Skeletal muscle satellite cell (primary cell): Measurements from ENCODE around the gene MMP24.
A peak's percentile ranks its signal among the peaks of the same experiment; 100 is the strongest.

ENCODE experiments used
- H3K27me3 ChIP-seq: 2 replicates; pipeline ENCODE4 v1.7.0; 2013; ENCODE audit warnings: low read length; ENCODE audit not compliant: control insufficient read depth, insufficient read depth
- H3K36me3 ChIP-seq: 2 replicates; pipeline ENCODE4 v1.7.0; 2013; ENCODE audit warnings: mild to moderate bottlenecking, control low read depth, low read length; ENCODE audit not compliant: insufficient read depth
- H3K4me1 ChIP-seq: 2 replicates; pipeline ENCODE4 v1.7.0; 2013; ENCODE audit warnings: low read length; ENCODE audit not compliant: control insufficient read depth, insufficient read depth
- H3K4me2 ChIP-seq: 2 replicates; pipeline ENCODE4 v1.7.0; 2013; ENCODE audit warnings: mild to moderate bottlenecking, low read length
- H3K4me3 ChIP-seq: 2 replicates; pipeline ENCODE4 v1.7.0; 2013; ENCODE audit warnings: low read length
- H3K9ac ChIP-seq: 2 replicates; pipeline ENCODE4 v1.7.0; 2013; ENCODE audit warnings: mild to moderate bottlenecking, low read depth, low read length, moderate library complexity
- H3K9me3 ChIP-seq: replicated peaks from 2 replicates; pipeline ENCODE4 v1.7.0; 2013; ENCODE audit warnings: mild to moderate bottlenecking, control low read depth, low read length

Gene MMP24

DNA sequence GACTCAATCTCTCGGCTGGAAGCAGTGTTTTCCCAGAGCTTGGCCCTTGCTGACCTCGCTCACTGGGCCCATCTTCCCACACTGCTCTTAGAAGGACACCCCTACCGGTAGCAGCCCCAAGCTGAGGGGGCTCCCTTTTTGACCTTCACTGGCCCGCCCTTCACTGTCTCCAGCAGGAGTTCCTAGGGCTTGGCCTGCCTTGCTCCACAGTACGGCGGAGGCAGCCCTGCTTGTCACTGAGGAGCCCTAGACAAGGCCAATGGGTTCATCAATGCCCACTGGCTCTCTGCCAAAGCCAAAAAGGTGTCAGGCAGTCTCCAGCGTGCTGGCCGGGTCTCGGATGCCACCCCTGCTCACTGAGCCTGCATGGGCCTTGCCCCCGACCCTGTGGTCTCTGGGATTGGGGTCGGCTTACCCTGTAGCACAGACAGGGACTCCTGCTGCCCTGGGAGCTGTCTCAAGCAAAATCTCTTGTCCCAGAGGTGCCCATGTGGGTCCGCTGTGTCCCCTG is 49.3 kb downstream of the MMP24 start:
- H3K4me2 ChIP-seq = no peak overlapping the region
- H3K4me1 ChIP-seq = peaks cover 24% of the 10 kb centered on the region
- H3K9me3 ChIP-seq = no peaks in the 10 kb centered on the region
- peaks cover 62% of the 10 kb centered on the region for H3K36me3 ChIP-seq
- H3K9ac ChIP-seq = no peak overlapping the region
- H3K4me3 ChIP-seq = no peak overlapping the region
- H3K27me3 ChIP-seq = no peaks in the 10 kb centered on the region

DNA sequence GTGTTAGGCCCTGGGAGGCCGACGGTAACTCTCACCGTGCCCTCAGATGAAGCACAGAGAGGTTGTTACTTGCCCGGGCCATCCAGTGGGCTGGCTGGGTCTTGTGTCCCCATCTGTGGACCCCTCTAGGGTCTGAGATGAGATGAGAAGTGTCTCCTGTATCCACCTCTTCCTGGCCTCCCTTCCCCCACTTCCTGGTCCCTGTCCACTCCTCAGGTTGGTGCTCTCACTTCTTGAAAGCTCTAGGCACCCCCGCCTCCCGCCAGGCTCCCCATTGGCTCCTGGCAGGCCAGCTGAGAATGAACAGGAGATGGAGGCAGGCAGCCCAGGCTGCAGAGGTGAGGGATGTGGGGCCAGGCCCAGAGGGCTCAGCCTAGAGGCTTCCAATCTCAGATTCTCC is 49.9 kb downstream of the MMP24 start:
- peak overlapping the region; percentile 74 for H3K4me3 ChIP-seq

DNA sequence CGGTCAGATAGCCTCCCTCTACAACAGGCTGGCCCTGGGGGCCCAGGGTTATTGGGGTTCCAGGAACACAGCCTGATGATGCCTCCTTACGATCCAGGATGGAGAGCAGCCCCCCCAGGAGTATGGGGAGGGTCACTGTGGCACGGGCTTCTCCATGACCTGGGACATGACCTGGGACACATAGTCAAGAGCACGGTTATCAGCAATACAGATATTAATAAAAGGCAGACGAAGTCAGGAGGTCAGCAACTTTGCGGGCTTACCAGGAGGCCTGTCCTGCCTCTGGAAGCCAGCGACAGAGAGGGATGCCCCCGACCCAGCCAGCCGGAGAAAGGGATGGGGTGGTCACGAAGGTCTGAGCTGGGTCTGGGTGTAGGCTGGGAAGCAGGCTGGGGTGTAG is 50.6 kb downstream of the MMP24 start:
- peaks cover 69% of the 10 kb centered on the region for H3K36me3 ChIP-seq
- peak overlapping the region; percentile 96 for H3K4me2 ChIP-seq
- no peaks in the 10 kb centered on the region for H3K9me3 ChIP-seq
- H3K27me3 ChIP-seq = no peaks in the 10 kb centered on the region
- peaks cover 24% of the 10 kb centered on the region for H3K4me1 ChIP-seq
- peak overlapping the region; percentile 92 for H3K9ac ChIP-seq
- H3K4me3 ChIP-seq = peak overlapping the region; percentile 74

More for the DNA sequence above, 49.9 kb downstream of the MMP24 start:
- H3K4me2 ChIP-seq = peak overlapping the region; percentile 96
- H3K36me3 ChIP-seq = peaks cover 64% of the 10 kb centered on the region
- H3K4me1 ChIP-seq = peaks cover 24% of the 10 kb centered on the region
- H3K27me3 ChIP-seq = no peaks in the 10 kb centered on the region
- peak overlapping the region; percentile 92 for H3K9ac ChIP-seq
- H3K9me3 ChIP-seq = no peaks in the 10 kb centered on the region

DNA sequence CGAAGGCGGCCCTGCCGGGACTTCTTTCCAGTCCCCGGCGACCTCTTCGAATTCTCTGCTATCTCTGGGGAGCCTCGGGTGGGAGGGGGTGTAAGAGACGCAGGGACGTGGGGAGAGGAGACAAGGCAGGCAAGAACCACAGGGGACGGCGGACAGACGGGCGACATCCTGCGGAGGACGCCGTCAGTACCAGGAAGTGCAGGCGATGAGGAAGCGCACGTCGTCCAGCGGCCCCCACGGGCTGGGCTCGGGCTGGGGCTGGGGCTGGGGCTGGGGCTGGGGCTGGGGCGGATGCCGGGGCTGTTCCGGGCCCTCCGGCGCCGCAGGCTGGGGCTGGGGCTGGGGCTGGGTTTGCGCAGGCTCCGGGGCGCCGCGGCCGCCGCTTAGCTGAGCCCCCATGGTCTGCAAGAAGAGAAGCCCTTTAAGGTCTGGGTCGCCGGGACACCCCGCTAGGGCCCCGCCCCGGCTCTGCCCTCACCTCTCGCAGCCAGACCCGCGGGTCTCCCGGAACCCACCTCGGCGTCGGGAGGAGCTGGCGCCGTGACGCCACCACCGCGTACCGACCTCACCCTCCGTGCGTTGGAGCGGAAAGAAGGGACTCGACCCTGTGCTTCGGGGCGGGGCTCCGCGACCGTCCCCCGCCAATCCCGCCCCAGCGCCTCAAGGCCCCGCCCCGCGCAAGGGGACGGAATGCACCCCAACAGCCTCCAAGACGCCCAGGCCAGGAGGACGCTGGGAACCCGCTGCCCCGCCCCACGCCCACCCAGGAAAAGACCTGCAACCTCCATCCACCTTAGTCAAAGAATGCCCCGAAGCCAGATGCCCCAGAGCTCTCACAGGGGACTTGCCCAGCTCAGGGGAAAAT is 51.3 kb downstream of the MMP24 start, which contains the start of gene MMP24OS:
Gene MMP24OS (minus strand): TSS at position 592 of the 865 bp plus-strand sequence. CDS start 193 bp downstream, at position 399.
- Histone ChIP-seq H3K9me3 (no peaks in the 10 kb centered on the region), H3K27me3 (no peaks in the 10 kb centered on the region), H3K9ac (peak within 1 kb of the TSS; percentile 92), H3K4me2 (peak within 1 kb of the TSS; percentile 96), H3K4me1 (peaks cover 27% of the 10 kb centered on the region), H3K4me3 (peak within 1 kb of the TSS; percentile 74), H3K36me3 (peaks cover 74% of the 10 kb centered on the region)

DNA sequence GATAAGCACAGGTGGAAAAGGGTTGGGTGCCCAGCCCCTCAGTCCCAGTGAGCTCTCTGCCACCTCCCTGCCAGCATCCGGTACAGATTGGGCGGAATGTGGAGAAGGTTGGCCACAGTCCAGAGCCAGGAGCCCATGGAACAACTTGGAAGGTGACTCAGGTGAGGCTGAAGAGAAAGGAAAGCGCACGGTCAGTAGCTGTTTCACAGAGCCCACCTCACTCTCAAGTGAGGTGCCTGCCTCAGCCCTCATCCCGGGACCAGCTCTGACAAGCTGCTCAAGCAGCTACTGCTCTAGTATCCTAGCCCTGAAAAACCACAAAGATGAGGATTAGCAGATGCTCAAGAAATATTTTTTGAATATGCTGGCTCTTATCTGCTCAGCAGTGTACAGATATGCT is 52.5 kb downstream of the MMP24 start:
- no peak overlapping the region for H3K4me3 ChIP-seq
- no peak overlapping the region for H3K4me2 ChIP-seq
- H3K9me3 ChIP-seq = no peaks in the 10 kb centered on the region
- peaks cover 36% of the 10 kb centered on the region for H3K4me1 ChIP-seq
- peaks cover 73% of the 10 kb centered on the region for H3K36me3 ChIP-seq
- no peaks in the 10 kb centered on the region for H3K27me3 ChIP-seq
- H3K9ac ChIP-seq = no peak overlapping the region

DNA sequence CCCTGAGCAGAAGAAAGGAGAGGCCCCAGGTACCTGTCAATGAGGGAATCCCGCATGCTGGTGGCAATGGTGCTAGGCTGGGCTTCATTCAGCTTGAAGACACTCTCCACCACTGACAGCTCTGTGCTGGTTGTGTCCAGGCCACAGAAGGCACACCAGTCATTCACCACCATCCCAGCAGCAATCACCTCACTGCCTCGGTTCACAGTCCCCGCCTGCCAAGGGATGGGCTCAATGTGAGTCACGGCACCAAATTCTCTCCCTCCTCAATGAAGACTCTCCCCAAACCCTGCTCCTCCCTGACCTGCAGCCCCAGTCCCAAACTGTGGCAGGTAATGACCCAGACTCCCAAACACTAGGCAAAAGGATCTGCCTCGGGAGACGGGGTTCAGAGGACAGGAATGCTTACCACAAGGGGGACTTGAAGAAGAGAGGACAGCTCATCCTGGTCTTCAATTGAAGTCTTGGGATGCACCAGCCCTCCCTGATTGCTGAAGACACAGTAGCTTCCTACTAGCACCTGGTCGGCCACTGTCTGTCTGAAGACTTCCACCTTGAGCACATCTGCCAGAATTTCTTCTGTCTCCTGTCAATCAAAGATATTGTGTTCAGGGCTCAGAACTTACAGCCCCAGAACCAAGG is 53.2 kb downstream of the MMP24 start:
- H3K9me3 ChIP-seq = no peaks in the 10 kb centered on the region
- no peaks in the 10 kb centered on the region for H3K27me3 ChIP-seq
- H3K4me2 ChIP-seq = no peak overlapping the region
- H3K9ac ChIP-seq = no peak overlapping the region
- H3K4me1 ChIP-seq = peaks cover 36% of the 10 kb centered on the region
- H3K4me3 ChIP-seq = no peak overlapping the region
- peaks cover 72% of the 10 kb centered on the region for H3K36me3 ChIP-seq

DNA sequence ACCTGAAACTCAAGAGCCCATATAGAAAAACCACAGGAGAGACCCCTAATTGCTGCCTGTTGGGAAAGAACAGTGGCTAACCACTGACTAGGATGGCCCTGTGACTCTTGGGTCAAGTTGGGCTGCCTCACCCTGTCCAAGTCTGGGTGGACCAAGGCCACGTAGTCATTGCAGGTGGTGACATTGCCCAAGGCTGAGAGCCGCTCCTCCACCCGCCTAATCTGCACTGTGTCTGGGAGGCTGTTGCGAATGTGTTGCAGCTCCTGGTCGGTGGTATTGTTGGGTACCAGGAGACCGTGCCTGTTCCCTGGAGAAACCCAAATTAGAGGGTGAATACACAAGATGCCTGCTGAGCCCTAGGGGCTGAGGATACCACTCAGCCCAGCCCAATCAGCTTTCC is 54.0 kb downstream of the MMP24 start:
- no peaks in the 10 kb centered on the region for H3K27me3 ChIP-seq
- peaks cover 42% of the 10 kb centered on the region for H3K4me1 ChIP-seq
- H3K9me3 ChIP-seq = no peaks in the 10 kb centered on the region
- H3K4me3 ChIP-seq = no peak overlapping the region
- peaks cover 63% of the 10 kb centered on the region for H3K36me3 ChIP-seq
- H3K4me2 ChIP-seq = no peak overlapping the region
- H3K9ac ChIP-seq = no peak overlapping the region

DNA sequence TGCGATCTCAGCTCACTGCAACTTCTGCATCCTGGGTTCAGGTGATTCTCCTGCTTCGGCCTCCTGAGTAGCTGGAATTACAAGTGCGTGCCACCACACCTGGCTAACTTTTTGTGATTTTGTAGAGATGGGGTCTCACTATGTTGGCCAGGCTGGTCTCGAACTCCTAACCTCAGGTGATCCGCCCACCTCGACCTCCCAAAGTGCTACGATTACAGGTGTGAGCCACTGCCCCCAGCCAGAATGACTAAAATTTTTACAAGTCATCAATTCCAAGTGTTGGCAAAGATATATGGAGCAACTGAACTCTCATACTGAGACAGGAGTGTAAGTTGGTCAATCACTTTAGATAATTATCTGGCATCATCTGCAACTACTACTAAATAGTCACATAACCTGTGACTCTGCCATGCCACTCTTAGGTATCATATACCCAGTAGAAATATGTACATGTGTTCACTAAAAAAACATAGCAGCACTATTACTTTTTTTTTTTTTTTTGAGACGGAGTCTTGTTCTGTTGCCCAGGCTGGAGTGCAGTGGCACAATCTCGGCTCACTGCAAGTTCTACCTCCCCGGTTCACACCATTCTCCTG is 55.1 kb downstream of the MMP24 start:
- H3K9ac ChIP-seq = no peak overlapping the region
- no peaks in the 10 kb centered on the region for H3K9me3 ChIP-seq
- H3K4me1 ChIP-seq = peaks cover 39% of the 10 kb centered on the region
- no peak overlapping the region for H3K4me3 ChIP-seq
- H3K27me3 ChIP-seq = no peaks in the 10 kb centered on the region
- H3K36me3 ChIP-seq = peaks cover 54% of the 10 kb centered on the region
- no peak overlapping the region for H3K4me2 ChIP-seq

DNA sequence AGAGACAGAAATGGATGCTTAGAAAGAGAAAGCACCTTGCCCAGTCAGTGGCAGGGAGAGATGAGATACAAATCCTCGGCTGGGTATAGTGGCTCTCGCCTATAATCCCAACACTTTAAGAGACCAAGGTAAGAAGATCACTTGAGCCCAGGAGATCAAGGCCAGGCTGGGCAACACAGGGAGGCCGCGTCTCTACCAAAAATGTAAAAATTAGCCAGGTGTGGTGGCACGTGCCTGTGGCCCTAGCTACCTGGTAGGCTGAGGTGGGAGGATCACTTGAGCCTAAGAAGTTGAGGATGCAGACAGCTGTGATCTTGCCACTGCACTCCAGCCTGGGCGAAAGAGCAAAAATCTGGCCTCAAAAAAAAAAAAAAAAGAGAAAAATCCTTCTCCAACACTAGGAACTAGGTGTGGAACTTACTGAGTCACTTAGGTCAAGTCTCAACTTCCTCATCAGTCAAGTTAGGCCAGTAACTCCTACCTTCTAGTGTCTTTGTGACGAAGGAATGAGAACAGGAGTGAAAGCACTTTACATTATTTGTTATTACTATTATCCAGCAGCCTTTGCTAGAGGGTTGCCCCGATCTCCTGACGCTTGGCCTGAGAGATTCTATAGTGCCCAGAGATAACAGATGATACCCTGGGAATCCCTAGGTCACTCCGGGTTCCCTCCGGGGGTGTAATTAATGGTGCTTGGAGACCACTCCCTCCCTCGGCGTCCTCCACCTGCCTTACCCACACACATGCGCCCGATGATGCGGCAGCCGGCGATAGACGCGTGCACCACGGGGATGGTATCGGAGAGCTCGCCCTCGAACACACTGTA is 57.2 kb downstream of the MMP24 start:
- Histone ChIP-seq H3K36me3 (peaks cover 40% of the 10 kb centered on the region), H3K4me1 (peaks cover 26% of the 10 kb centered on the region), H3K27me3 (no peaks in the 10 kb centered on the region), H3K9me3 (no peaks in the 10 kb centered on the region), H3K9ac (peak overlapping the region; percentile 97), H3K4me2 (peak overlapping the region; percentile 96), H3K4me3 (peak overlapping the region; percentile 83)

DNA sequence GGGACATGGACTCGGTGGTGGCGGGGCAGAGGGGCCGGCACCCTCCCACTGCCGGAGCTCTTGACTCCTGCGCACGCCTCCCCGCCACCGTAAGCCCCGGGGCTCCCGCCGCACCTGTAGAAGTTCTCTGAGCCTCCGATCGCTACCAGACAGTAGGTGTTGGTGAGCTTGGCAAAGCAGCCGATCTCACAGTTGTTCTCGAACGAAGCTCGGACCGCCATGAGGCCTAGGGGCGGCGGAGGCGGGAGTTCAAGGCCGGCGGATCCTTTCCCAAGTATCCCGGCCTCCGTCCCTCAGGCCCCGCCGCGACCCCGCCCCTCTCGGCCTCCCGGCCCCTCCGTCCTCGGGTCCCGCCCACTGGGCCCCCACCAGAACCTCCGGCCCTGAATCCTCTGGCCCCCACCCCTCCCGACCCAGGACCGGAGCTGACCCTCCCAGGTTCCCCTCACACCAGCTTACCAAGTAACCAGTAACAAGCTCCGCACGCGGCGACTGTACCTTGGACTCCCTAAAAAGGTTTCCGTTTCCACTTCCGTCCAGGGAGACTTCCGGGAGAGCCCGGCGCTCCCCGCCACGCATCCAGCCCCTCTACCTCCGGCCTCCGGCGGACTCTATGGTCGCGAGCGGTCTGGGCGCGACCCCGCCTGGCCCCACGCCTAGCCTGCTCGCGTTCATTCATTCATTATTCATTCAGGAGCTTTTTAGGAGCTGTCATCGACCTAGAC is 57.9 kb downstream of the MMP24 start, which contains the start of gene EIF6:
Gene EIF6 (minus strand): TSS at position 506 of the 725 bp plus-strand sequence. CDS start 285 bp downstream, at position 221.
- Histone ChIP-seq H3K36me3 (peaks cover 33% of the 10 kb centered on the region), H3K4me3 (peak within 1 kb of the TSS; percentile 83), H3K27me3 (no peaks in the 10 kb centered on the region), H3K9ac (peak within 1 kb of the TSS; percentile 97), H3K4me1 (peaks cover 24% of the 10 kb centered on the region), H3K4me2 (peak within 1 kb of the TSS; percentile 96), H3K9me3 (no peaks in the 10 kb centered on the region)
